GM21529 (cell line): ENCODE measurements around the gene OR6M1.

ENCODE experiments used
- ATAC-seq: cut with Tn5 transposase; IDR thresholded peaks from one replicate; pipeline ENCODE4 v1.9.1; 2021; ENCODE audit not compliant: unreplicated experiment

OR6M1 gene

GRCh38 chr11:123775715-123776549 lies 30.2 kb downstream of the OR6M1 start:
- ATAC-seq = no peak

- peak; percentile 80 for ATAC-seq
Observed at GRCh38 chr11:123775289-123775688, 30.9 kb downstream of the OR6M1 start.

- ATAC-seq = no peak
Observed at GRCh38 chr11:123773959-123774358, 32.2 kb downstream of the OR6M1 start.

GRCh38 chr11:123773026-123773425 lies 33.1 kb downstream of the OR6M1 start:
- no peak for ATAC-seq

GRCh38 chr11:123771664-123772063 lies 34.5 kb downstream of the OR6M1 start:
- no peak for ATAC-seq

GRCh38 chr11:123770712-123771111 lies 35.4 kb downstream of the OR6M1 start:
- no peak for ATAC-seq

- ATAC-seq = no peak
Observed at GRCh38 chr11:123765601-123766000, 40.5 kb downstream of the OR6M1 start.

- ATAC-seq = no peak
Observed at GRCh38 chr11:123762422-123762821, 43.7 kb downstream of the OR6M1 start.

GRCh38 chr11:123760894-123761293 lies 45.3 kb downstream of the OR6M1 start:
- peak; percentile 90 for ATAC-seq

- no peak for ATAC-seq
Observed at GRCh38 chr11:123757976-123758375, 48.2 kb downstream of the OR6M1 start.

GRCh38 chr11:123755813-123756212 lies 50.3 kb downstream of the OR6M1 start:
- ATAC-seq = no peak
